HL-60 (cell line): ENCODE data around the gene BAIAP2.

Experiments
- DNase-seq, 2 experiments: peaks; one replicate each; pipeline ENCODE4 v3.0.0-alpha.2; 2010 to 2020; ENCODE audit warnings: low read depth in 1 of 2, low spot score in 1 of 2
- H3K27ac ChIP-seq: fragments of 250-450 bp; sonication (Bioruptor Pico); replicated peaks from 2 replicates; pipeline ENCODE4 v1.5.1; 2020; ENCODE audit warnings: mild to moderate bottlenecking, moderate library complexity
- H3K27me3 ChIP-seq: fragments of 250-450 bp; sonication (Bioruptor Pico); 2 replicates; pipeline ENCODE4 v1.5.1; 2021; ENCODE audit warnings: mild to moderate bottlenecking, moderate library complexity; ENCODE audit not compliant: insufficient read depth, poor library complexity, severe bottlenecking
- H3K4me3 ChIP-seq: replicated peaks from 2 replicates; pipeline ENCODE4 v1.5.1; 2011; ENCODE audit warnings: mild to moderate bottlenecking, control low read depth, low read length; ENCODE audit not compliant: insufficient read depth
- CTCF ChIP-seq: IDR thresholded peaks from one replicate; pipeline ENCODE4 v1.5.1; 2011; ENCODE audit warnings: low read length, control low read depth, inconsistent platforms; ENCODE audit not compliant: insufficient read depth
- GABPA ChIP-seq: IDR thresholded peaks from 2 replicates; pipeline ENCODE4 v1.6.1; 2012; ENCODE audit warnings: low read depth
- POLR2AphosphoS5 ChIP-seq: IDR thresholded peaks from 2 replicates; pipeline ENCODE4 v1.6.1; 2012; ENCODE audit warnings: low read depth
- REST ChIP-seq: IDR thresholded peaks from 2 replicates; pipeline ENCODE4 v1.6.1; 2012; ENCODE audit warnings: low read depth; ENCODE audit not compliant: insufficient replicate concordance
- SPI1 ChIP-seq: IDR thresholded peaks from 2 replicates; pipeline ENCODE4 v1.6.1; 2012; ENCODE audit warnings: low read depth, mild to moderate bottlenecking, borderline replicate concordance

The BAIAP2 gene

GRCh38 chr17:81091774-81092517, 57.0 kb downstream of the BAIAP2 start:
- Histone ChIP-seq H3K27ac (no peak overlapping the region), H3K27me3 (peaks cover 11% of the 10 kb centered on the region), H3K4me3 (no peak overlapping the region)
- no peak for DNase-seq
- TF ChIP-seq GABPA (no peak), CTCF (no peak), REST (no peak), POLR2AphosphoS5 (no peak), SPI1 (no peak)

- DNase-seq = no peak
- peaks cover 11% of the 10 kb centered on the region for H3K27me3 ChIP-seq
- H3K27ac ChIP-seq = no peak overlapping the region
- no peak for TF ChIP-seq CTCF
- no peak for TF ChIP-seq POLR2AphosphoS5
- no peak for TF ChIP-seq SPI1
- TF ChIP-seq GABPA = no peak
- no peak for TF ChIP-seq REST
- H3K4me3 ChIP-seq = no peak overlapping the region
Observed at GRCh38 chr17:81092518-81093095, 57.7 kb downstream of the BAIAP2 start.

GRCh38 chr17:81093619-81094508, 58.9 kb downstream of the BAIAP2 start:
- H3K27me3 ChIP-seq = peaks cover 11% of the 10 kb centered on the region
- TF ChIP-seq CTCF (no peak), POLR2AphosphoS5 (no peak), GABPA (no peak), SPI1 (no peak)
- no peak for DNase-seq
- H3K27ac ChIP-seq = no peak overlapping the region
- H3K4me3 ChIP-seq = no peak overlapping the region
